T-cell (primary cell): Measurements from ENCODE around the gene MPZL2. TPM values are rescaled to one million over a fixed set of nuclear protein-coding genes. Genes with fewer than 3 reads are reported as not detected.

ENCODE experiments used
- ATAC-seq, 4 experiments: fragments of 200-7000 bp in 3 of 4; fragments of 150-1000 bp in 1 of 4; cut with Tn5 transposase; replicated peaks in 1 of 4; 1 replicate in 3 of 4; 2 replicates in 1 of 4; pipeline ENCODE4 v1.10.0; 2021; ENCODE audit warnings: moderate library complexity in 3 of 4, mild to moderate bottlenecking in 2 of 4, moderate number of reproducible peaks in 1 of 4
- CTCF ChIA-PET, 2 donors: fragments of 300-600 bp; sonication (Branson Sonifier 250); formaldehyde crosslinking; loops; one replicate each; lab custom pipeline; 2022; ENCODE audit warnings: antibody characterized with exemption in 2 of 2; lab: Charles Lee
- POLR2A ChIA-PET, 2 donors: fragments of 300-600 bp; sonication (Branson Sonifier 250); formaldehyde crosslinking; loops; one replicate each; lab custom pipeline; 2022; ENCODE audit warnings: antibody characterized with exemption in 2 of 2; lab: Charles Lee
- DNase-seq, 35 experiments: peaks; one replicate each; pipeline versions ENCODE4 v3.0.0 to v3.0.0-alpha.2; 2013 to 2023
- H3K27ac ChIP-seq: one replicate; pipeline ENCODE4 v1.5.1; 2013; ENCODE audit warnings: low read length
- H3K27me3 ChIP-seq, 2 experiments: replicated peaks in 1 of 2; 1 replicate in 1 of 2; 2 replicates in 1 of 2; pipeline versions ENCODE4 v1.6.1 to v1.7.0; 2013; ENCODE audit warnings: low read length in 1 of 2, mixed read lengths in 1 of 2; ENCODE audit not compliant: control insufficient read depth in 2 of 2, insufficient read depth in 2 of 2; ENCODE audit errors: extremely low read depth in 1 of 2
- H3K36me3 ChIP-seq, 2 donors: 1 replicate in 1 of 2; 2 replicates in 1 of 2; pipeline versions ENCODE4 v1.6.1 to v1.7.0; 2013; ENCODE audit warnings: low read length in 1 of 2; ENCODE audit not compliant: control insufficient read depth in 2 of 2, insufficient read depth in 1 of 2; ENCODE audit errors: extremely low read depth in 1 of 2
- H3K4me1 ChIP-seq, 2 experiments: 1 replicate in 1 of 2; 2 replicates in 1 of 2; pipeline versions ENCODE4 v1.6.1 to v1.7.0; 2013; ENCODE audit warnings: low read length in 2 of 2, mixed read lengths in 1 of 2; ENCODE audit not compliant: insufficient read depth in 2 of 2, control insufficient read depth in 1 of 2; ENCODE audit errors: extremely low read depth in 1 of 2
- H3K4me3 ChIP-seq, 2 donors: 1 replicate in 1 of 2; 2 replicates in 1 of 2; pipeline versions ENCODE4 v1.5.1 to v1.7.0; 2013; ENCODE audit warnings: mild to moderate bottlenecking in 2 of 2, low read length in 1 of 2, moderate library complexity in 1 of 2; ENCODE audit not compliant: control insufficient read depth in 1 of 2; ENCODE audit errors: extremely low read depth in 1 of 2
- H3K9me3 ChIP-seq: 2 replicates; pipeline ENCODE4 v1.7.0; 2013
- H3K27ac Mint-ChIP-seq, 2 donors: one replicate each; pipeline ENCODE4 v1.8.0; 2020 to 2021; ENCODE audit warnings: mild to moderate bottlenecking in 2 of 2, mixed read lengths in 2 of 2
- H3K27me3 Mint-ChIP-seq, 2 donors: one replicate each; pipeline ENCODE4 v1.8.0; 2021 to 2022; ENCODE audit warnings: mixed read lengths in 2 of 2
- H3K36me3 Mint-ChIP-seq: one replicate; pipeline ENCODE4 v1.8.0; 2021; ENCODE audit warnings: mixed read lengths
- H3K4me1 Mint-ChIP-seq, 3 donors: one replicate each; pipeline ENCODE4 v1.8.0; 2020 to 2022; ENCODE audit warnings: mixed read lengths in 3 of 3, mild to moderate bottlenecking in 1 of 3
- H3K4me3 Mint-ChIP-seq, 3 donors: one replicate each; pipeline ENCODE4 v1.8.0; 2020 to 2022; ENCODE audit warnings: mild to moderate bottlenecking in 3 of 3, mixed read lengths in 3 of 3, moderate library complexity in 3 of 3
- H3K9me3 Mint-ChIP-seq, 3 donors: one replicate each; pipeline ENCODE4 v1.8.0; 2020 to 2022; ENCODE audit warnings: mixed read lengths in 3 of 3
- WGBS: methylation state at CpG from one replicate; pipeline ENCODE4 v1.1.5; 2013; ENCODE audit warnings: missing lambda C conversion rate; ENCODE audit not compliant: insufficient coverage; 5-methylcytosine and 5-hydroxymethylcytosine counted together
- total RNA-seq, 35 experiments: library from RNA in 6 of 35; stranded (reverse) in 6 of 35; fragments of 120-200 nt in 1 of 35; gene quantifications; one replicate each; pipeline versions ENCODE4 v1.2.1 to v1.2.4 and lab custom pipeline; 2013 to 2026

The MPZL2 gene
- total RNA-seq, 5 donors from 2014 or later (not counting 1 experiment from before 2014, with no cell fraction given) = 0.85 to 5.6 (median 2.0) TPM

DNA sequence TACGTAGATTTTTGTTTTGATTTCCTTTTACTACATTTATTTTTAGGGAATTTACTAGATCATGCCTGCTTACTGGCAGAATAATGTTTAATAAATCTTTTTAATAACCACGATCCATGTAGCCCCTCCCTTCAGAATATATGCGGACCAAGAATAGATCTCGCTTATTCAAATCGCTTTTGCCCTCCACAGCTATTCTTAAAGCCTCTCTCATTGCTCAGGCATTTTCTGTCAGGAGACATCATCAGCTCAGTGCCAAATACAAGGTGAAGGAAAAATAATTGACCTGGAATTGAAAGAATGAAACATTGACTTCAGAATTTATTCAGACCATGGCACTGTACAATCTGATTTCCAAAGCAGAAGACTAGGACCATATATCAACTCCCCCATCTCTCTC is 29.3 kb downstream of the MPZL2 start:
- POLR2A ChIA-PET = no interaction called here
- H3K27ac Mint-ChIP-seq = peak overlapping the region; percentile 41 to 50
- CTCF ChIA-PET = no interaction called here

DNA sequence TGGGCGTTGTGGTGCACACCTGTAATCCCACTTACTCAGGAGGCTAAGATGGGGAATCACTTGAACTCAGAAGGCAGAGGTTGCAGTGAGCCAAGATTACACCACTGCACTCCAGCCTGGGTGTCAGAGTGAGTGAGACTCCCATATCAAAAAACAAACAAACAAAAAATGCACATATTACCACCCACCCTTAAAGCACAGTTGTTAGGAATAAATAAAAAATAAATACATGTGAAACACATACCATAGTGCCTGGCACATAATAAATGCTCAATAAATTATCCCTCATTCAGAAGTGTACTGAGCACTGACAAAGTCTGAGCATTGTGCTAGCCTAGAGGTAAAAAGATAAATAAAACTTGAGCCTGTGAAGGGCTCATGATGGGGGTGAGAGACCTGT is 30.2 kb downstream of the MPZL2 start:
- peak overlapping the region; percentile 64 to 68 for H3K27ac Mint-ChIP-seq
- Histone ChIP-seq H3K9me3 (no peaks in the 10 kb centered on the region), H3K27ac (no peak overlapping the region), H3K4me3 (no peak overlapping the region), H3K36me3 (peaks cover 0 to 48% of the 10 kb centered on the region in 2 donors), H3K4me1 (peaks cover 16 to 22% of the 10 kb centered on the region in 2 experiments), H3K27me3 (no peaks in the 10 kb centered on the region)
- no peaks in the 10 kb centered on the region for H3K27me3 Mint-ChIP-seq
- ChIA-PET POLR2A (interaction anchor here in 1 of 2 donors (0.6 kb wide), 1 partner anchor 162 kb away, joined by 6 read pairs; no protein-coding TSS in a partner anchor), CTCF (no interaction called here)
- DNase-seq (no peak), ATAC-seq (no peak)
- 100% methylated on average over 1 of the region's 1 CpG for WGBS
- H3K36me3 Mint-ChIP-seq = peaks cover 59% of the 10 kb centered on the region
- H3K9me3 Mint-ChIP-seq = no peaks in the 10 kb centered on the region
- no peak overlapping the region for H3K4me3 Mint-ChIP-seq
- peaks cover 5 to 42% (median 13%) of the 10 kb centered on the region in 3 donors for H3K4me1 Mint-ChIP-seq

More for the DNA sequence above, 29.3 kb downstream of the MPZL2 start:
- Mint-ChIP-seq H3K36me3 (peaks cover 53% of the 10 kb centered on the region), H3K27me3 (no peaks in the 10 kb centered on the region), H3K9me3 (no peaks in the 10 kb centered on the region), H3K4me3 (no peak overlapping the region), H3K4me1 (peaks cover 15 to 50% (median 21%) of the 10 kb centered on the region in 3 donors)
- Histone ChIP-seq H3K9me3 (no peaks in the 10 kb centered on the region), H3K27me3 (no peaks in the 10 kb centered on the region), H3K36me3 (peaks cover 0 to 48% of the 10 kb centered on the region in 2 donors), H3K4me3 (no peak overlapping the region), H3K4me1 (peaks cover 14 to 22% of the 10 kb centered on the region in 2 experiments), H3K27ac (no peak overlapping the region)
- WGBS = 100% methylated on average over 3 of the region's 5 CpGs
- no peak for ATAC-seq
- no peak for DNase-seq

DNA sequence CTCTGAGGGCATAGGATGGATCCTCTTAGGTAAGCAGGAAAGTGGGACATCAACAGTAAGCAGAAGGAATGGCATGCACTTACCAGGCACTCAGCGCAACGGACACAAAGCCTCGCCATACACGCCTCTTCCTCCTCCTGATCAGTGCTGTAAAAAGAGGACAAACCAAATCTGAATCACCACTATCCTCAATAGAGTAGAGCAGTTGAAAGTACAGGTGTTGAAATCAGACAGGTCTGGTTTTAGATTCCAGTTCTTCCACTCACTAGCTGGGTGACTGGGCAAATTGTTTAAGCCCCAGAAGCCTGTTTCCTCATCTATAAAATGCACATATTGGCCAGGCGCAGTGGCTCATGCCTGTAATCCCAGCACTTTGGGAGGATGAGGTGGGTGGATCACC is 30.7 kb downstream of the MPZL2 start:
- no peaks in the 10 kb centered on the region for H3K27me3 ChIP-seq
- no peaks in the 10 kb centered on the region for H3K9me3 ChIP-seq
- DNase-seq (no peak), ATAC-seq (no peak)
- peaks cover under 1 to 37% (median 8%) of the 10 kb centered on the region in 3 donors for H3K4me1 Mint-ChIP-seq
- no peaks in the 10 kb centered on the region for H3K27me3 Mint-ChIP-seq
- H3K27ac ChIP-seq = peak overlapping the region; percentile 2
- POLR2A ChIA-PET = interaction anchor here in 1 of 2 donors (0.6 kb wide), 1 partner anchor 162 kb away, joined by 6 read pairs; no protein-coding TSS in a partner anchor
- H3K27ac Mint-ChIP-seq = peak overlapping the region; percentile 64 to 68
- H3K9me3 Mint-ChIP-seq = no peaks in the 10 kb centered on the region
- H3K4me3 ChIP-seq = no peak overlapping the region
- CTCF ChIA-PET = no interaction called here
- peaks cover 56% of the 10 kb centered on the region for H3K36me3 Mint-ChIP-seq
- H3K4me1 ChIP-seq = peaks cover 19 to 21% of the 10 kb centered on the region in 2 experiments
- no CpG with 5 or more reads among the region's 5 CpGs for WGBS
- no peak overlapping the region for H3K4me3 Mint-ChIP-seq
- H3K36me3 ChIP-seq = peaks cover 0 to 48% of the 10 kb centered on the region in 2 donors

DNA sequence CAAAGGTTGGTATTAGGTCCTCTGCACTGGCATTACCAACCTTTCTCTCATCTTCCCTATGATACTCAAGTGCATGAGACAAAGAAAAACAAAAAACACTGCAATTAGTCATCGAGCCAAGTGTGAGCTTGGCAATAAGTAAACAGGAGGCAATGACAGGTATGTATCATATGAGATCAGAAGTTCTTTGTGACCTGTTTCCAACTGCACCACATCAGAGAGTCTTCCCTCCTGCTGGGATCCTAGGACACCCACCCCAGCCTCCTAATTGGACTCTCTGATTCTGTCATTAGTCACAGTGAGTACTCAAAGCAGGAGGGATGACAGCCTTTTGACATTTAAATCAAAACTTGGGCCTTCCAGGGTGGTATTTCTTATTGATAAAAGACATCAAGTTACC is 31.4 kb downstream of the MPZL2 start:
- H3K27me3 Mint-ChIP-seq = no peaks in the 10 kb centered on the region
- peak in 1 of 35 experiments; percentile 24 for DNase-seq
- Histone ChIP-seq H3K27me3 (no peaks in the 10 kb centered on the region), H3K9me3 (no peaks in the 10 kb centered on the region), H3K4me3 (no peak overlapping the region), H3K4me1 (peaks cover 25 to 26% of the 10 kb centered on the region in 2 experiments), H3K36me3 (peaks cover 0 to 48% of the 10 kb centered on the region in 2 donors), H3K27ac (peak overlapping the region; percentile 2)
- peak in 3 of 4 experiments; percentile 62 to 63 (median 62) for ATAC-seq
- peak overlapping the region in 1 of 3 donors; percentile 0 for H3K4me3 Mint-ChIP-seq
- WGBS = no CpG with 5 or more reads among the region's 1 CpG
- CTCF ChIA-PET = interaction anchor here in 1 of 2 donors (0.6 to 1.2 kb wide), 2 partner anchors 34 to 159 kb away, joined by 3 read pairs; no protein-coding TSS in a partner anchor
- H3K27ac Mint-ChIP-seq = peak overlapping the region; percentile 64 to 68
- H3K9me3 Mint-ChIP-seq = no peaks in the 10 kb centered on the region
- peaks cover 0 to 31% (median 4%) of the 10 kb centered on the region in 3 donors for H3K4me1 Mint-ChIP-seq
- peaks cover 55% of the 10 kb centered on the region for H3K36me3 Mint-ChIP-seq
- POLR2A ChIA-PET = no interaction called here

DNA sequence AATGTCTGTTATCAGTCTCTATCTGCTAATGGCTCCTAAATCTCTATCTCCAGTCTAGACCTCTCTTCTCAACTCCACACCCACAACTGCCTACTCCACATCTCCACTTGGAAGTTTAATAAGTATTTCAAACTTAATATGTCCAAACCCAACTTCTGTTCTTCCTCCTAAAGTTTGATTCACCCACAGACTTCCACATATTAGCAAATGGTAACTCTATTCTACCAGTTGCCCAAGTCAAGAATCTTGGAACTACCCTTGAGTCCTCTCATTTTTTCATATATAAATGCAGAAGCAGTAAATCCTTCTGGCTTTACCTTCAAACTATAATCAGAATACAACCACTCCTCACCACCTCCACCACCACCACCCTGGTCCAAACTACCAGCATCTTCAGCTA is 32.6 kb downstream of the MPZL2 start:
- Mint-ChIP-seq H3K4me3 (no peak overlapping the region), H3K27ac (no peak overlapping the region), H3K9me3 (no peaks in the 10 kb centered on the region), H3K36me3 (peaks cover 52% of the 10 kb centered on the region), H3K27me3 (no peaks in the 10 kb centered on the region), H3K4me1 (peaks cover 0 to 29% (median 0%) of the 10 kb centered on the region in 3 donors)
- DNase-seq = no peak
- Histone ChIP-seq H3K9me3 (no peaks in the 10 kb centered on the region), H3K4me1 (peaks cover 37 to 38% of the 10 kb centered on the region in 2 experiments), H3K4me3 (no peak overlapping the region), H3K27ac (peak overlapping the region; percentile 84), H3K36me3 (peaks cover 0 to 41% of the 10 kb centered on the region in 2 donors), H3K27me3 (no peaks in the 10 kb centered on the region)
- ChIA-PET POLR2A (no interaction called here), CTCF (interaction anchor here in 1 of 2 donors (1.2 kb wide), 1 partner anchor 33 kb away, joined by 3 read pairs; no protein-coding TSS in a partner anchor)
- no peak for ATAC-seq

DNA sequence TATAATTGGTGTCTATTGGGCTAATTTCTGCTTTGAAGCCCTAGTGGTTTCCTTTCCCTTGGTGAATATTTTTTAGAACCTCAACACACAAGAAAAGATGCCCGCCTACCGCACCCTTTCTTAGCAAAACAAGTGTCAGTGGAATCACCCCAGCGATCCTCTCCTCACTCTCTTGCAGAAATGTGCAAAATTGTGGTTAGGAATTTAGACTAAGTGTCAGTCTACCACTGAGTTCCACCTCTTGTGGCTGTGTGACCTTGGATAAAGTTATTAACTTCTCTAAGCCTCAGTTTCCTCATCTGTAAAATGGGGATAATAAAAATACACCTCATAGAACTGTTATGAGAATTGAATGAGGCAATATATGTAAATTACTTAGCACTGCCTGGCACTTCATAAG is 34.0 kb downstream of the MPZL2 start:
- DNase-seq (peak in 32 of 35 experiments; percentile 24 to 75 (median 56)), ATAC-seq (peak; percentile 30 to 59 (median 48))
- Histone ChIP-seq H3K36me3 (peaks cover 0 to 38% of the 10 kb centered on the region in 2 donors), H3K27ac (peak overlapping the region; percentile 84), H3K4me3 (no peak overlapping the region), H3K9me3 (no peaks in the 10 kb centered on the region), H3K4me1 (peaks cover 50 to 52% of the 10 kb centered on the region in 2 experiments), H3K27me3 (no peaks in the 10 kb centered on the region)
- H3K4me3 Mint-ChIP-seq = no peak overlapping the region
- H3K9me3 Mint-ChIP-seq = no peaks in the 10 kb centered on the region
- H3K36me3 Mint-ChIP-seq = peaks cover 46% of the 10 kb centered on the region
- H3K27me3 Mint-ChIP-seq = no peaks in the 10 kb centered on the region
- peaks cover 0 to 30% (median 7%) of the 10 kb centered on the region in 3 donors for H3K4me1 Mint-ChIP-seq
- POLR2A ChIA-PET = interaction anchor here in 1 of 2 donors (0.7 to 2.3 kb wide), 3 partner anchors 10 to 178 kb away, joined by 6 to 7 read pairs (median 6); partner anchors contain the start of gene MPZL3
- CTCF ChIA-PET = interaction anchor here in 1 of 2 donors (1.7 kb wide), 1 partner anchor 32 kb away, joined by 4 read pairs; no protein-coding TSS in a partner anchor
- H3K27ac Mint-ChIP-seq = no peak overlapping the region
- no CpG with 5 or more reads among the region's 3 CpGs for WGBS
